DMS 273 treated with DMSO at 0.1 percent for 48 hours (cell line): Measurements from ENCODE around the gene CHKB.

Experiments used
- DNase-seq: peaks from one replicate; lab custom pipeline; 2025; lab: John Stamatoyannopoulos, UW

Gene CHKB

DNA sequence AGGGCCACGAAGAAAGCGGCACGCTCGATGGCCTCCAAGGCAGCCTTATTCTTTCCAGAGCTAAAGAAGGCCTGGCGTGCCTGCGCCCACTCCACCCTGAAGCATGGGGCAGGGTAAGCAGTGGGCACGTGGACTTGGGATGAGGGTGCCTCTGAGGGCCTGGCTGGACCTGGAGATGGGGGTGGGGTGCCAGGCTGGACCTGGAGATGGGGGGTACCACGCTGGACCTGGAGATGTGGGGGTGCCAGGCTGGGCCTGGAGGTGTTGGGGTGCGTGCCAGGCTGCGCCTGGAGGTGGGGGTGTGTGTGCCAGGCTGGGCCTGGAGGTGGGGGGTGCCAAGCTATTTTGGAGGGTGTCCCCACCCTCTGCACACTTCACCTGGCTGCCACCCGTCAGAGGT, 9.7 kb downstream of the CHKB start:
- no peak for DNase-seq

DNA sequence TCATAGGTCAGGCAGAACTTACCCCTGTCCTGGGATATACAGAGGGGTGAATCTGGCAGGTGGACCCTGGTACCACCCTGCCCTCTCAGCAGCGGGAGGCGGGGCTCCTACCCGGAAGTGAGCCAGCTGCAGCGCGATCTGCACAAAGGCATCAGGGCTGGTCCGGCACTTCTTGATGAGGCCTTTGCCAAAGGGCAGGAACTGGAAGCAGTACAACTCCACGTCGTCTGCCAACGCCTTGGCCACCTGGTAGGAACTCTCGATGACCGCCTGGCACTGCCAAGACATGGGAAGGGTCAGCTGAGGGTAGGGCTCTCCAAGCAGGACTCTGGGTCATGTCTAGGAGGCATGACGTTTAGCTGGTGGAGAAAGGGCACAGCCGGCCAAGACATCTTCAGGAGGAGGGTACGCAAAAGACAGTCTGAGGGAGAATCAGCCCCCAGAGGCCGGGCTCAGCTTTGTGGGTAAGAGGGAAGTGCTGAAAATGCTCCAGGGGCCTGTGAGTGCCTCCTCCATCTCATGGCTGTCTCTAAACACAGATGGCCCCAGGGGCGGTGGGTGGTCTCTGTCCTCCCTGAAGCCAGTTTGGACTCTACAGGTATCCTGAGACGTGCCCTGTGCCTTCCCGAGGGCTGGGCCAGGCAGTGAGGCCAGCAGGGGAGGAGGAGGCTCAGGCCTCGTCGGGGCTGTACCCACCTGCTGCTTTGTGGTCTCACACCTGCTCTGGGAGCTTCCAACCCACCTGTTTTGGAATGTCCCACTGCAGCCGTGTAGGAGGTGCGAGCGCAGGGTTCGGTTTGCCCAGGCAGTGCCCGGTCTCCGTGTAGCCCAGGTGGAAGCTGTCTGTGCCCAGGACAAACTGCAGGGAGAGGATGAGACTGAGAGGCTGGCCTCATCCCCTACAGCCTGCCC, 11.1 kb downstream of the CHKB start:
- DNase-seq, result no peak

DNA sequence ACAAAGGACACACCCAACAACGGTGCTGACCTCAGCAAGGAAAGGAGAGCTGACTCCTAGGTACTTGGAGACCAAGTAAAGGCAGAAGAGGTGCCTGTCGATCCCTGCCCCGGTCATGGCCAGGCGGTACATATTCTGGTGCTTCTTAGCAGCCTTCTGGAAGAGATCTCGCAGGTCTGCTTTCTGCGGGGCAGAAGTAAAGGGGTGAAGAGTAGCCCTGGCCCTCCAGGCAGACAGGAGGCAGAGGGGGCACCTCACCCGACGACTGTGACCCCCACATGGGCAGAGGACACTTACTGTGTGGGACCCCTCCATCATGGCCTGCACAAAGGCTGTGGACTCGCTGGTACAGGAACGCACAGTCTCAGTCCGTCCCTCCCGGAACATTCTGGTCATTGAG, 11.8 kb downstream of the CHKB start:
- no peak for DNase-seq

DNA sequence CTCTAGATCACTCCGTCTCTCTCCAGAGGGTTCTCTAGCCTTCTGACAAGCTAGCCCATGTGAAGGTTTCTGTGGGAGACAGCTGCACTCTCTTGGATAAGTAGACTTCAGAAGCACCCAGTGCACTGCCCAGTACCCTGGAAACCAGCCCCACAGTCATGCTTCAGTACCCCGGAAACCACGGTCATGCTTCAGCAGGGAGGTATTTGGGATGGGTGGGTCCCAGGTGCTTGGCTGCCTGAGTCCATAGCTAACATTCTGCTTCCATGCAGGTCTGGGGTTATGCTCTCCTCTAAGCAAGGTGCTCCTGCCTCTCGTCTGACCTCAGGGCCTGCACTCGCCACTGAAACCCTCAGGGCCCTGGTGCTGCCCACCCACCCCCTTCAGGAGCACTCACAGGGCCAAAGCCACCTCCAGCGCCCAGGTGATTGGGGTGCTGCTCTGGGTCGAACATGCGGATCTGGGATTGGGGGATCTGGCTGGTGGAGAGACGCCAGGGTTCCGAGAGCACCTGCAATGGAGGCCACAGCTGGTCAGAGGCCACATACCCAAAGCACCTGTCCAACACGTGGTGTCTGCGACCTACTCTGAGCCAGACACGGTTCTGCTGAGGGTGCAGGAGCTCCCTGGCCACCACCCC, 12.6 kb downstream of the CHKB start:
- DNase-seq, result no peak

DNA sequence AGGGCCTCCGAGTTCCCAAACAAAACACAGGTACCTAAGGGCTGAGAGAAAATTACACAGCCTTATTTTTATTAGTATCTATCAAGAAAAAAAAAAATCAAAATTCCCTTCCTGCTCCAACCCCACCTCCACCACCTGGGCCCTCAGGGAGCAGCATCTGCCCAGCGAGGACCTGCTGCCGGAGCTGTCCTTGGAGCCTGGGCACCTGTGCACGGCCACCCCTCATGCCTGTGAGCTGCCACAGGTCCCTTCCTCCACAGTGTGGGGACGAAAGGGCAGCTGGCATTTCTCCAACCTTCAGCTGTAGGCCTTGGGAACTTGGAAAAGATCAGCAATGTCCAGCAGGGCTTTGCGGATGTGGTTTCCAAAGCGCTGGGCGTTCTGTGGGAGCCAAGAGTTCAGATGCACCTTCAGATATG, 13.6 kb downstream of the CHKB start:
- no peak for DNase-seq

DNA sequence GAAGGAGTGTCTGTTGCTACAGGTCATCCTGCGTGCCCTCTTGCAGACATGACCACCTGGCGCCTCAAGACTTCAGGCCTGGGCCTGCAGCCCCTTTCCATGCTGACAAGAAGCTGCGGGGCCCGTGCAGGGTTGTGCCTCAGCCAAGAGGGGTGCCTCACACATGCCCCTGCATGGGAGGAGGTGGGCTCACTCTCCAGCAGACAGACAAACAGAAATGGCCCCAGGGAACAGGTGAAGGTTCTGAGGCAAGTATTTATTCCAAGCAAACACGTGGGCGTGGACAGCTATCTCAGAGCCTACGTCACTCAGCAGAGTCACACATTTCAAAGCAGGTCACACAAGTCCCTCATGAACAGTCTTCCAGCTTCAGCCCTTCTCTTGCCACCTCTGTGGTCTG, 14.0 kb downstream of the CHKB start:
- no peak for DNase-seq

DNA sequence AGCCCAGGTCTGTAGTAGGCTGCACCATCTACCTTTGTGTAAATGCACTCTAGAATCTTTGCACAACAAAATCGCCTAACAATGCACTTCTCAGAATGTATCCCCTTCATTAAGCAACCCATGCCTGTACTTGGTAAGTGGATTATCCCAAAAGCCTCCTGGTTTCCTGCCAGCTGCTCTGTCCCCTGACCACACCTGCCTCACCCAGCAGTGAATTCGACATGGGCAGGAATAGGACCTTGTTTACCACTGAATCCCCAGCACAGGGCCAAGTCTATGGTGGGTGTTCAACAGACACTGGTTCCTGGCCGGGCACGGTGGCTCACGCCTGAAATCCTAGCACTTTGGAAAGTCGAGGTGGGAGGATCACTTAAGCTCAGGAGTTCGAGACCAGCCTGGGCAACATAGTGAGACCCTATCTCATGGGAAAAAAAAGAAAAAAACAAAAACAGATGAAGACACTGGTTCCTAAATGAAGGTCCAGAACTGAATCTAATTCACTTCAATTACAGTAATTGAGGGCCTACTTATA, 14.9 kb downstream of the CHKB start:
- no peak for DNase-seq

DNA sequence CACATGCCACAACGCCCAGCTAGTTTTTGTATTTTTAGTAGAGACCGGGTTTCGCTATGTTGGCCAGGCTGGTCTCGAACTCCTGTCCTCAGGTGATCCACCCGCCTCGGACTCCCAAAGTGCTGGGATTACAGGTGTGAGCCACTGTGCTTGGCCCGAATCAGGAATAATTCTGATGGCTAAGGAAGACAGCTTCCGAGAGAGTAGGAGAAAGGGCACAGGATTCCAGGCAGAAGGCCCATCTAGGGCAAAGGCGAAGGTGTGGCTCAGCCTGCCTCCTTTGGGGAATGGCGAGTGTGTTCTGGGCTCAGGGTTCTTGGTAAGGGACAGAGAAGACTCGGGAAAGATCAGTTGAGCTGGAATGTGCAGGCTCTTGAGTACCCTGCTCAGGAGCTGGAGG, 18.4 kb downstream of the CHKB start:
- no peak for DNase-seq

DNA sequence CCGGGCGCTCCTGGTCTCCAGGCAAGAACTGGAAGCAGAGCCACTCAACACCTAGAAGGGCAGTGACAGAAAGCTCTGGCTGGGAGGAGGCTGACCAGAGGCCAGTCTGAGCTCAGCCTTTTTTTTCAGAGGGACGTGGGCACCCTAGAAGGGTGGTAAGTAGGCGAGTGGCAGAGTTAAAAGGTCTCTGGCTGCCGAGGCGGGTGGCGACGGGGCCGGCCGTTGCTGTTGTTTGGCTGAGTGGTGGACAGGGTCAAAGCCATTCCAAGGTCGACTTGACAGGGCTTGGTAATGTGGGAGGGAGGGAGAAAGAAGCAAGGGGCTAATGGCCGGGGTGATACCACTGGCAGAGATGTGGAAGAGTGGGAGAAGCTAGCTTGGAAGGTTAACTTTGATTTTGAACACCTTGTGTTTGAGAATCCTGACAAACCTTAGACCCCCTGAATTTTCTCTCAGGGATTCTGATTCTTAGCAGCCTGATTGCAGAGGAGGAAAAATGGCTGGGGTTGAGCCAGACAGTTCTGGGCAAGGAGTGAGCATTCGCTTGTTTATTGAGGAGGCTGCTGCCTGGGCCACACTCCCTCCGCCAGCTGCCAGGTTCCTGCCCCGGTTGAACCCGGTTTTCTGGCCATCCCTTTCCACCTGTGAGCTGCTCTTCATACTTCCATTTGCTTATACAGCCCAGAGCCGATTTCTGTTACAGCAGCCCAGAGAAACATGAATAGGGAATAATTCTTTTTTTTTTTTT, 19.1 kb downstream of the CHKB start:
- DNase-seq, result no peak

DNA sequence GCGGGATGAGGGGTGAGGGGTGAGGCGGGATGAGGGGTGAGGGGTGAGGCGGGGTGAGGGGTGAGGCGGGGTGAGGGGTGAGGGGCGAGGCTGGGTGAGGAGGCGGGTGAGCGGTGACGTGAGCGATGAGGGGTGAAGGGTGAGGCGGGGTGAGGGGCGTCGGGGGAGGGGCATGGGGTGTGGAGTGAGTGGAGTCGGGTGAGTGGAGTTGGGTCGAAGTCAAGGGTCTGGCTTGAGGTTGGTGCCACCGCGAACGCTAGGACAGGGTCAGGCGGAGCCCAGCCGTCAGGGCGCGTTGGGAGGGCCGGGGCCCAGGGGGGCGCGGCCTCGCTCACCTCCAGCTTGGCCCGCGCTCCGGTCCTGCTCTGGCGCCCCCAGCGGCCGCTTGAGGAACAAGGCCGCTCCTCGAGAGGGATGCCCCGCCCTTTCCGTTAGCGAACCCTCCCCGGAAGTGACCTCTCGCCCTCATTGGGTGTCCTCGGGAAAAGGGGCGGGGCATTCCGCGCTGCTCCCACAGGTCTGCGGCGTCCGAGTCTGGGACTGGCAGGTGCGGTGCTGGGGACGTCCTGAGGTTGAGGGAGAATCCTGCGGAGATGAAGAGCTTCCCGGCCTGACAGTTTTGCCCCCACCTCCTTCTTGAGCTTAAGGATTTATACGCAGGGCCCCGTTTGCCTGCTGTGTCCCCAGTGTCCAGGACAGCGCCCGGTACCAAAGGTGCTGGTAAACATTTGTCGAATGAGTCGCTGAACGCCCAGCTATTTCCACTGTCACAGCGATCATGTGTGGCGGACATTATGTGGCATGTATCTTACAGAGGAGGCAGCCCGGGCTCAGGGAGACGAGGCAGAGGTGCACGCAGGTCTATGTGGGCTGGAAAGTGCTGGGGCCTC, 19.9 kb downstream of the CHKB start, which contains the start of gene SYCE3:
SYCE3 (minus strand) TSS at position 397 of the 890 bp plus-strand sequence. CDS start 6,514 bp downstream, outside the sequence.
- peak; percentile 81 for DNase-seq

DNA sequence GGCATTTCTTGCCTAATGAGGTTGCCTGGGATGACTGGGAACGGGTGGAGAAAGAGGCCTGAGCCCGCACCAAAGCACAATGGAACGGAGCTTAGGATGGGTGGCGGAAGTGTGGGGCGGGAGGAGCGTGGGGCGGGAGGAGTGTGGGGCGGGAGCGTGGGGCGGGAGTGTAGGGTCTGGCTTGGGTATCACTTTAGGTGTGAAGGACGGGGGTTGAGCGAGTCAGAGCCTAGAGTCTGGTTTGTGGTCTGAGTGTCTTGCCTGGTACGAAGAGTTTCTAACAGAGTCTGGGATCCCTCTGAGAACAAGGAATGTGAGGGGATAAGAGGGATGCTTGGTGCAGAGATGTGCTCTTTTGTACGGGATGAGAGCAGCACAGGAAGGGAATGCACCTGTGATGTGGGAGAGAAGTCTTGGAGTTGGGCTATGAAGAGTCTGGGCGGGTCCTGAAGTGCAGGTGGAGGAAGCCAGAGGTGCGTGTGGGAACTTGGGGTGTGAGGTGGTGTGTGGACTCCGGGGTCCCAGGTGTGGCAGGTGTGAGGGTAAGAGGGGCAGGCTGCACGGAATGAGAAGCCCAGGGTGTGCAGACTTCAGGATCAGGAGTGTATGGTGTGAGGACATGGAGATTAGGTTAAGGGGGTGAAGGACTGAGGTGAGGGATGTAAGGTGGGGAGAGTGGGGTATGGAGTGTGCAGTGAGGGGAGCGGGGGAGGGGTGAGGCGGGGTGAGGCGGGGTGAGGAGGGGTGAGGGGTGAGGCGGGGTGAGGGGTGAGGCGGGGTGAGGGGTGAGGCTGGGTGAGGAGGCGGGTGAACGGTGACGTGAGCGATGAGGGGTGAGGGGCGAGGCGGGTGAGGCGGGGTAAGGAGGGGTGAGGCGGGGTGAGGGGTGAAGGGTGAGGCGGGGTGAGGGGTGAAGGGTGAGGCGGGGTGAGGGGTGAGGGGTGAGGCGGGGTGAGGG, 21.0 kb downstream of the CHKB start:
- DNase-seq, result no peak

DNA sequence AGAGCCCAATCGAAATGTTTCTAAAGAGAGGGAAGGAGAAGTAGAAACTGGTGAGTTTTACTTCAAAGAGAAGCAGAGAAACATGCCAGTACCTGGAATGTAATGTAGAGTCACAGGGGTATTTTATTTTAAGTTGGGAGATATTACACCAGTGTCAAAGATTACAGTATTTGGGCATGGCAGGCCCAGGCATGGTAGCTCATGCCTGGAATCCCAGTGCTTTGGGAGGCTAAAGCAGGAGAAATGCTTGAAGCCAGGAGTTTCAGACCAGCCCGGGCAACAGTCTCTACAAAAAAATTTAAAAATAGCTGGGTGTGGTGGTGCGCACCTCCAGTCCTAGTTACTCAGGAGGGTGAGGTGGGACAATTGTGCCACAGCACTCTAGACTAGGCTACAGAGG, 22.6 kb downstream of the CHKB start:
- no peak for DNase-seq

DNA sequence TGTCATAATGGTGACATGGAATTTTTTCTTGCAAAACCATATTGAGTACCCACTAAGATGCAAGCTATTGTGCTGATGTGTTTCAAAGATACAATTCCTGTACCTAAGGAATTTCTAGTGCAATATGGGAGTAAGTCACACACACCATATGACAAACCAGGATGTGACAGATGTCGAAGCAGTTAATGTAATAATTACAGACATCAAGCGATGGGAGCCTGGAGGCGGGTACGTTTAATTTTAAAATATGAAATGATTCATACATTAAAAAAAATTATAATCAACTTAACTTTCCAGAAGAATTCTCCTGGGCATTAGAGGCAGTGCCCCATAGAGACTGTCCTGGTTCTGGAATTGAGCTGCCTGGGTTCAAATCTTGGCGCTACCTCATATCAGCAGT, 25.9 kb downstream of the CHKB start:
- DNase-seq, result no peak

DNA sequence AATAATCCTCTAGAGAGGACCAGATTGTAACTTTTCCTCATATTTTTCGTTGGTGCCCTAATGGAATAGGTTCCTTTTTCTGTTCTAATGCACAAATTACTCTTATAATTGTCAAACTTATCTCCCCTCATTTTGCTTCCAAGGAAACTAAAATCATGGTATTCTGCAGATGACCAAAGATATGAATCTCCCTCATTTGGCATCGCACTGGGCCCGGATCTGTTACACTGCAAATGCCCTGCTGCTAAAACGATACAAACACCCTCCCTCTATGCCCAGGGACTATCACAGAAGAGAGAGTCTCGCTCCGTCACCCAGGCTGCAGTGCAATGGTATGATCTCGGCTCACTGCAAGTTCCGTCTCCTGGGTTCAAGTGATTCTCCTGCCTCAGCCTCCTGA, 29.3 kb downstream of the CHKB start:
- no peak for DNase-seq

DNA sequence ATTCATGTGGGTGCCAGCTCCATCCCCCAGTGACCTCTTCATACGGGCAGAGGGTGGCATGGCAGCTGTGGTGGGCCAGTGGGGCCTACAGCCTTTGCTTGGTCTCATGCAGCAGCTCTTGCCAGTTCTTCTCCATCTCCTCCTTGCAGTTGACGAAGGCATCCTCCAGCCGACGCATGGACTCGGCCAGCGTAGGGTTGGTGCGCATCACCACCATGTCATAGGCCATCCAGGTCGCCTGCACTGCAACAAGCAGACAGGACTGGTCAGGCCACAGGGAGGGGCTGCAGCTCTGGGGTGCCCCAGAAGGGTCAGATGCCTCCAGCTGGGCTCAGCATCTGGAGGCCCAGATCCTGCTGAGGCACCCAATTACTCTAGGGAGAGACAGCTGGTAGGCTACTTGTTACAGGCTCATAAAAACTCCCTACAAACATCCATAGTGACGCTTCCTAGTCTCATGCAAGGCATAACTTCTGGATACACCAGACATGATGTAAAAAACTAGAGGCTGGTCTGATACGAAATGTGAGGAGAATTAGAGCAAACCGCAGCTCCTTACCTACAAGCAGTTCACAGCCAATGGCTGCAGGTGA, 31.4 kb downstream of the CHKB start:
- DNase-seq, result no peak

DNA sequence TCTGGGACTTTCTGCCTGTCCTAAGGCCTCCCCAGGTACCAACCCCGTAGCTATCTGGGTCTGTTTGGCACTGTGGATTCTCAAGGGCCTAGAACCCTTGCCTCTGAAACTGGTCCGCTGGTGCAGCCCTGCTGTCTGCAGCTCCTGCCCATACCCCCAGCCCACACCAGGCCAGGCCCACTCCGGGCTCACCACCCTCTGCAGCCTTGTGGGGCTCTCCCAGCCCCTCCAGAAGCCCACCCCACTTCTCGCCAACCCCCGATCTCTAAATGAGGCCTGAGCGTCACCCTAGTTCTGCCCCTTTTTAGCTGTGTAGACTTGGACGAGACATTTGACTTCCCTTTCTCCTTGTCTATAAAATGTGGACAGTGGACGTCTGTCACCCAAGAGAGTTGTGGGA, 32.3 kb downstream of the CHKB start:
- DNase-seq, result no peak

DNA sequence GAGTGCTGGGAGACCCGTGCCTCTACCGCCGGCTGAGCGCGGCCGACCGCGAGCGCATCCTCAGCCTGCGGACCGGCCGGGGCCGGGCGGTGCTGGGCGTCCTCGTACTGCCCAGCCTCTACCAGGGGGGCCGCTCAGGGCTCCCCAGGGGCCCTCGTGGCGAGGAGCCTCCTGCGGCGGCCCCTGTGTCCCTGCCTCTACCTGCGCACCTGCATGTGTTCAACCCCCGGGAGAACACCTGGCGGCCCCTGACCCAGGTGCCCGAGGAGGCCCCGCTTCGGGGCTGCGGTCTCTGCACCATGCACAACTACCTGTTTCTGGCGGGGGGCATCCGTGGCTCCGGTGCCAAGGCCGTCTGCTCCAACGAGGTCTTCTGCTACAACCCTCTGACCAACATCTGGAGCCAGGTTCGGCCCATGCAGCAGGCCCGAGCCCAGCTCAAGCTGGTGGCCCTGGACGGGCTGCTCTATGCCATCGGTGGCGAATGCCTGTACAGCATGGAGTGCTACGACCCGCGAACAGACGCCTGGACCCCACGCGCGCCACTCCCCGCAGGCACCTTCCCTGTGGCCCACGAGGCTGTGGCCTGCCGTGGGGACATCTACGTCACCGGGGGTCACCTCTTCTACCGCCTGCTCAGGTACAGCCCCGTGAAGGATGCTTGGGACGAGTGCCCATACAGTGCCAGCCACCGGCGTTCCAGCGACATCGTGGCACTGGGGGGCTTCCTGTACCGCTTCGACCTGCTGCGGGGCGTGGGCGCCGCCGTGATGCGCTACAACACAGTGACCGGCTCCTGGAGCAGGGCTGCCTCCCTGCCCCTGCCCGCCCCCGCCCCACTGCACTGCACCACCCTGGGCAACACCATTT, 33.5 kb downstream of the CHKB start:
- no peak for DNase-seq

DNA sequence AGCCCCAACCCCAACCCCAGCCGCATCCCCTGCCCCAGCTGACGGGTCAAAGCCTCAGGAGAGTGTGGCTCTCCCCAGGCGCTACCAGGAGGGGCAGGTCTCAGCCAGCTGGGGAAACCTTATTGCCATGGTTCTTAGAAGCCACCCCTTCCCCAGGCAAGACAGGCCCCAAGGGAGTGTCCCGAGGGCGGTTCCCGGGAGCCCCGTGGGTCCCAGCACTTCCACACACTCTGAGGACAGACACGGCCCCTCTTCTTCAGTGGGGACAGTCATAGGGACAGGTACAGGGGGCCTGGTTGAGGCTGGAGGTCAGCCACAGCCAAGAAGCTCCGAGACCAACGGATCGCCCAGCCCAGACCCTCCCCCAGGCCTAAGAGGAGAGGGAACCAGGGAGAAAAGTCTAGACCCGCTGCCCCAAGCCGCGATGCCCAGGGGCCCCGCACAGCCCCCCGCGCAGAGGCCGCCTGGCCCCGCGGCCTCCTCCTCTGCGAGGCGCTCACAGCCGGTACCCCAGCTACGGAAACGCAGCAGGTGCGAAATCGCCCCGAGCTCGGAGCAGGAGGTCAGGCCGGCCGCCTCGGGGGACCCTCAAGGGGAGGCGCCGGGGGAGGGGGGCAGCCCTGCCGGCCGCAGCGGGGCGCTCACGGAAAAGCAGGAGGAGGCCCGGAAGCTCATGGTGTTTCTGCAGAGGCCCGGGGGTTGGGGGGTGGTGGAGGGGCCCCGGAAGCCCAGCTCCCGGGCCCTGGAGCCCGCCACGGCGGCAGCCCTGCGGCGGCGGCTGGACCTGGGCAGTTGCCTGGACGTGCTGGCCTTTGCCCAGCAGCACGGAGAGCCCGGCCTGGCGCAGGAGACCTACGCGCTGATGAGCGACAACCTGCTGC, 34.4 kb downstream of the CHKB start:
- no peak for DNase-seq
